Activated T-helper 2 cell treated with anti-CD3 and anti-CD28 coated beads, Interferon-gamma antibody, Interleukin-2, Interleukin-4, amounts not matched to agents 10 μg/mL and 5 μg/mL and 100 μg/mL, durations not matched to agents 14 hours and 24 hours and 36 hours (primary cell): ENCODE measurements around the gene MUC2. TPM values are rescaled to one million over a fixed set of nuclear protein-coding genes. Genes with fewer than 3 reads are reported as not detected.

ENCODE experiments used
- DNase-seq: peaks from one replicate; pipeline ENCODE4 v3.0.0; 2021; ENCODE audit warnings: low spot score
- H3K27ac Mint-ChIP-seq: one replicate; pipeline ENCODE4 v1.8.0; 2021; ENCODE audit warnings: mixed read lengths
- H3K27me3 Mint-ChIP-seq: one replicate; pipeline ENCODE4 v1.8.0; 2021; ENCODE audit warnings: low read depth, mixed read lengths
- H3K36me3 Mint-ChIP-seq: one replicate; pipeline ENCODE4 v1.8.0; 2021; ENCODE audit warnings: low read depth, mixed read lengths
- H3K4me1 Mint-ChIP-seq: one replicate; pipeline ENCODE4 v1.8.0; 2021; ENCODE audit warnings: low read depth, mixed read lengths
- H3K4me3 Mint-ChIP-seq: one replicate; pipeline ENCODE4 v1.8.0; 2021; ENCODE audit warnings: low read depth, mild to moderate bottlenecking, moderate library complexity, mixed read lengths
- H3K9me3 Mint-ChIP-seq: one replicate; pipeline ENCODE4 v1.8.0; 2021; ENCODE audit warnings: mixed read lengths
- intact Hi-C: fragments of 100-400 bp; cut with micrococcal nuclease; formaldehyde crosslinking; loops from one replicate; pipeline ENCODE4 v1.15.1; 2023
- total RNA-seq: library from RNA; stranded (reverse); gene quantifications from 2 replicates; pipeline ENCODE4 v1.2.3, GENCODE V29; 2022

Gene MUC2
- total RNA-seq, 1 donor from 2014 or later, result not detected

GRCh38 chr11:1085440-1086170, 10.9 kb downstream of the MUC2 start:
- no peak for DNase-seq
- no peak overlapping the region for H3K4me3 Mint-ChIP-seq
- H3K27ac Mint-ChIP-seq, result no peak overlapping the region
- H3K9me3 Mint-ChIP-seq, result no peaks in the 10 kb centered on the region
- no peaks in the 10 kb centered on the region for H3K4me1 Mint-ChIP-seq
- H3K36me3 Mint-ChIP-seq, result no peaks in the 10 kb centered on the region
- H3K27me3 Mint-ChIP-seq, result no peaks in the 10 kb centered on the region
- intact Hi-C loops, result no loop called here

GRCh38 chr11:1086171-1087102, 11.8 kb downstream of the MUC2 start:
- H3K4me1 Mint-ChIP-seq, result no peaks in the 10 kb centered on the region

GRCh38 chr11:1087279-1087960, 12.7 kb downstream of the MUC2 start:
- no peak overlapping the region for H3K4me3 Mint-ChIP-seq
- no peaks in the 10 kb centered on the region for H3K27me3 Mint-ChIP-seq
- DNase-seq, result no peak
- no peak overlapping the region for H3K27ac Mint-ChIP-seq
- intact Hi-C loops, result no loop called here
- no peaks in the 10 kb centered on the region for H3K36me3 Mint-ChIP-seq
- H3K9me3 Mint-ChIP-seq, result peaks cover 9% of the 10 kb centered on the region
- H3K4me1 Mint-ChIP-seq, result no peaks in the 10 kb centered on the region

More at GRCh38 chr11:1086171-1087102, 11.8 kb downstream of the MUC2 start:
- Mint-ChIP-seq H3K36me3 (no peaks in the 10 kb centered on the region), H3K27ac (no peak overlapping the region), H3K4me3 (no peak overlapping the region), H3K27me3 (no peaks in the 10 kb centered on the region), H3K9me3 (peaks cover 7% of the 10 kb centered on the region)
- DNase-seq, result no peak
- intact Hi-C loops, result no loop called here

GRCh38 chr11:1087961-1088926, 13.6 kb downstream of the MUC2 start:
- no peak for DNase-seq
- Mint-ChIP-seq H3K9me3 (peaks cover 9% of the 10 kb centered on the region), H3K27me3 (no peaks in the 10 kb centered on the region), H3K4me1 (no peaks in the 10 kb centered on the region), H3K36me3 (no peaks in the 10 kb centered on the region), H3K4me3 (no peak overlapping the region), H3K27ac (no peak overlapping the region)
- intact Hi-C loops, result no loop called here

- Mint-ChIP-seq H3K27me3 (no peaks in the 10 kb centered on the region), H3K9me3 (peaks cover 9% of the 10 kb centered on the region), H3K36me3 (no peaks in the 10 kb centered on the region), H3K27ac (no peak overlapping the region), H3K4me1 (no peaks in the 10 kb centered on the region), H3K4me3 (no peak overlapping the region)
- DNase-seq, result no peak
- intact Hi-C loops, result no loop called here
These were observed 14.5 kb downstream of the MUC2 start for GRCh38 chr11:1088927-1089737.

- H3K4me3 Mint-ChIP-seq, result no peak overlapping the region
- no peak for DNase-seq
- intact Hi-C loops, result no loop called here
- no peaks in the 10 kb centered on the region for H3K4me1 Mint-ChIP-seq
- H3K27ac Mint-ChIP-seq, result no peak overlapping the region
- peaks cover 9% of the 10 kb centered on the region for H3K9me3 Mint-ChIP-seq
- no peaks in the 10 kb centered on the region for H3K27me3 Mint-ChIP-seq
- H3K36me3 Mint-ChIP-seq, result no peaks in the 10 kb centered on the region
These were observed 15.3 kb downstream of the MUC2 start for GRCh38 chr11:1089738-1090599.

GRCh38 chr11:1090600-1091331, 16.1 kb downstream of the MUC2 start:
- intact Hi-C loops, result no loop called here
- Mint-ChIP-seq H3K27ac (no peak overlapping the region), H3K4me1 (no peaks in the 10 kb centered on the region), H3K9me3 (peaks cover 9% of the 10 kb centered on the region), H3K4me3 (no peak overlapping the region), H3K27me3 (no peaks in the 10 kb centered on the region), H3K36me3 (no peaks in the 10 kb centered on the region)
- DNase-seq, result no peak

- no peak overlapping the region for H3K4me3 Mint-ChIP-seq
- H3K4me1 Mint-ChIP-seq, result no peaks in the 10 kb centered on the region
- H3K27ac Mint-ChIP-seq, result no peak overlapping the region
- peaks cover 9% of the 10 kb centered on the region for H3K9me3 Mint-ChIP-seq
- no peak for DNase-seq
- no peaks in the 10 kb centered on the region for H3K36me3 Mint-ChIP-seq
- intact Hi-C loops, result no loop called here
- no peaks in the 10 kb centered on the region for H3K27me3 Mint-ChIP-seq
These were observed 16.8 kb downstream of the MUC2 start for GRCh38 chr11:1091332-1092083.

GRCh38 chr11:1092145-1092670, 17.5 kb downstream of the MUC2 start:
- Mint-ChIP-seq H3K27me3 (no peaks in the 10 kb centered on the region), H3K27ac (no peak overlapping the region), H3K36me3 (no peaks in the 10 kb centered on the region), H3K9me3 (peaks cover 9% of the 10 kb centered on the region), H3K4me1 (no peaks in the 10 kb centered on the region), H3K4me3 (no peak overlapping the region)
- intact Hi-C loops, result no loop called here
- no peak for DNase-seq

- DNase-seq, result no peak
- Mint-ChIP-seq H3K4me3 (no peak overlapping the region), H3K27me3 (no peaks in the 10 kb centered on the region), H3K4me1 (no peaks in the 10 kb centered on the region), H3K9me3 (peaks cover 9% of the 10 kb centered on the region), H3K36me3 (no peaks in the 10 kb centered on the region), H3K27ac (no peak overlapping the region)
- intact Hi-C loops, result no loop called here
These were observed 18.2 kb downstream of the MUC2 start for GRCh38 chr11:1092919-1093318.
